Skeletal muscle cell (primary cell): Measurements from ENCODE around the gene RIN3.

Experiments
- DNase-seq: peaks from one replicate; pipeline ENCODE4 v3.0.0-alpha.2; 2010; ENCODE audit warnings: low read depth
- H3K4me3 ChIP-seq: 2 replicates; pipeline ENCODE4 v1.5.1; 2011; ENCODE audit warnings: low read depth, mild to moderate bottlenecking, control low read depth, low read length, moderate library complexity

The RIN3 gene

GRCh38 chr14:92585981-92586937 is 72.7 kb downstream of the RIN3 start:
- peak; percentile 89 for DNase-seq
- H3K4me3 ChIP-seq = no peak overlapping the region

- H3K4me3 ChIP-seq = no peak overlapping the region
- DNase-seq = no peak
Observed at GRCh38 chr14:92586963-92587699, 73.5 kb downstream of the RIN3 start.

- no peak overlapping the region for H3K4me3 ChIP-seq
- no peak for DNase-seq
Observed at GRCh38 chr14:92587700-92588085, 74.1 kb downstream of the RIN3 start.

GRCh38 chr14:92589213-92589852 is 75.8 kb downstream of the RIN3 start:
- no peak for DNase-seq
- H3K4me3 ChIP-seq = no peak overlapping the region

DNA sequence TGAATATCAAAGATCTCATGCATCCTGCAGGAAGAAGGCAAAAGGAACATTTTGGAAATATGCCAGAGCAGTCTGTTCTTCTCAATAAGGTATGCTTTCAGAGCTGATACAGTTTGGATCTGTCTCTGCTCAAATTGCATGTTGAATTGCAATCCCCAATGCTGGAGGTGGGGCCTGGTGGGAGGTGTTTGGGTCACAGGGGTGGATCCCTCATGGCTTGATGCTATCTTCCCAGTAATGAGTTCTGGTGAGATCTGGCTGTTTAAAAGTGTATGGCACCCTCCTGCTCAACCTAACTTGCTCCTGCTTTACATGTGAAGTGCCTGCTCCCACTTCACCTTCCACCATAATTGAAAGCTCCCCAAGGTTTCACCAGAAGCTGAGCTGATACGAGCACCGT is 76.6 kb downstream of the RIN3 start:
- no peak overlapping the region for H3K4me3 ChIP-seq
- no peak for DNase-seq

- no peak overlapping the region for H3K4me3 ChIP-seq
- DNase-seq = no peak
Observed at GRCh38 chr14:92590941-92591340, 77.4 kb downstream of the RIN3 start.

GRCh38 chr14:92591346-92591745 is 77.8 kb downstream of the RIN3 start:
- no peak overlapping the region for H3K4me3 ChIP-seq
- no peak for DNase-seq

DNA sequence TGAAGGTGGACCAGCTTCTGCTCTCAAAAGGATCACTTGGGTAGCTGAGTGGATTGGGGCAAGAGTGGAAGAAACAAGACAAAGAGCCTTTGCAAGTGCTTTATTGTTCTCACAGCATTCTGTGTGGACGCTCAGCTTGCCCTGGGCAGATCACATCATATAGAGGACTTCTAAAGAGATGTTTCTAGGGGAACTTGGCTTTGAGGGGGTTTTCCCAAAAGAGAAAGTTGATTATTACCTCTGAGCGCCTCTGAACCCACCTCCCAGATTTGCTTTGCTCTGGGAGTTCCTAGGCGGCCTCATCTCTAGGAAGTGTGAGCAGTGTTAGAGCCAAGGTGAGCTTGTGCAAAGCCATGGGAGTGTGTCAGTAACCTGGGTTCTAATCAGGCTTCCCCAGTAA is 81.7 kb downstream of the RIN3 start:
- DNase-seq = no peak
- no peak overlapping the region for H3K4me3 ChIP-seq

- no peak for DNase-seq
- no peak overlapping the region for H3K4me3 ChIP-seq
Observed at GRCh38 chr14:92596331-92596907, 82.8 kb downstream of the RIN3 start.

DNA sequence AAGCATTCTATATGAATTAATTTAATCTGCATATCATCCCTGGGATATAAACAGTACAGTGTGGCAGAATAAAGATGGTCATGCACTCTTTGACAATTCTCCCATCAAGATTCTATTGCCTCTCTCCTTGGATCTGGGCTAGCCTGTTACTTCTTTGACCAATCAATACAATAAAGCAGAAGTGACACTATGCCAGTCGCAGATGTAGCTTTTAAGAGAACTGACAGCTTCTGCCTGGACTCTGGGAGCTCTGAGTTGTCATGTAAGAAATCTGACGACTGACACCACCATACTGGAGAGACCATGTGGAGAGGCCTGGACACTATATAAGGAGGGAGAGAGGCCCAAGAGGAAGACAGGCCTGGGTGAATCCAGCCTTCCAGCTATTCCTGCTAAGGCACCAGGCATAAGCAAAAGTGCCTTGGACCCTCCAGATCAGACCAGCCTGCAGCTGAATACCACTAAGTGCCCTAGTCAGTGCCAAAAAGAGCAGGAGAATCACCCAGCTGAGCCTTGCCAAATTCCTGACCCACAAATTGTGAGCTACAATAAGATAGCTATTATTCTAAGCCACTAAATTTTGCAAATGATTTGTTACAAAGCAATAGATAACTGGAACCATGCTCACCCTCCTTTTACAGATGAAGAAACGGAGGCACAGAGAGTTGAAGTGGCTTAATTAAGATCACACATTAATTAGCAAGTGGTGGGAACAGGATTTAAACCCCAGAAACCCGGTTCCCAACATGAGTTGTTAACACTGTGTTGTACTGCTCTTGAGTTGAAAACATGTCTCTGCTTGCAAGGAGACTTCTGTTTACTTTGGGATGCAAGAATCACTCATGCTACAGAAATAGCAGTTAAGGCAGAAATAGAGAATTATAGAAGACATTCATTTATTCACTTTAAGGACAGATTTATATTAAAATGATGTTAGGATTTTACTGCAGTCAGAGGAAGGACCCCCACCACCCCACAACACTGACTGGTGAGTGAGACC is 84.6 kb downstream of the RIN3 start:
- DNase-seq = no peak

DNA sequence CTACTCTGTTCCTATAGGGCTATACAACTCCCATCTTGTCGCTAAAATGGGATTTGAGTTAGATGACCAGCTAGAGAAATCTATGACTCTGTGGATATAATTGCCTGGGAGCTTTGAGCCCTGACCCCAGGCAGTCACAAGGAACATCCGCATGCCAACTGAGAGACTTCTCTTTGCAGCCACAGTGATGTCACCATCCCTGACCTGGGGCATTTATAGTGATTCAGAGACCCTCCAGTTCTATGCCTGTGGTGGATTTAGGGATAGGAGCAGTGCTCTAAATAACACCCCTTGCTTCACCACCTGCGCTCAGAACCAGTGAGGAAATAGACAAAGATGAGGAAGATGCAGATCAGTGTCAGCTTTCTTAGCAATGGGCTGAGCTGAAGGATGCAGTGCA is 86.2 kb downstream of the RIN3 start:
- DNase-seq = no peak

More for the DNA sequence above, 84.6 kb downstream of the RIN3 start:
- H3K4me3 ChIP-seq = no peak overlapping the region

DNA sequence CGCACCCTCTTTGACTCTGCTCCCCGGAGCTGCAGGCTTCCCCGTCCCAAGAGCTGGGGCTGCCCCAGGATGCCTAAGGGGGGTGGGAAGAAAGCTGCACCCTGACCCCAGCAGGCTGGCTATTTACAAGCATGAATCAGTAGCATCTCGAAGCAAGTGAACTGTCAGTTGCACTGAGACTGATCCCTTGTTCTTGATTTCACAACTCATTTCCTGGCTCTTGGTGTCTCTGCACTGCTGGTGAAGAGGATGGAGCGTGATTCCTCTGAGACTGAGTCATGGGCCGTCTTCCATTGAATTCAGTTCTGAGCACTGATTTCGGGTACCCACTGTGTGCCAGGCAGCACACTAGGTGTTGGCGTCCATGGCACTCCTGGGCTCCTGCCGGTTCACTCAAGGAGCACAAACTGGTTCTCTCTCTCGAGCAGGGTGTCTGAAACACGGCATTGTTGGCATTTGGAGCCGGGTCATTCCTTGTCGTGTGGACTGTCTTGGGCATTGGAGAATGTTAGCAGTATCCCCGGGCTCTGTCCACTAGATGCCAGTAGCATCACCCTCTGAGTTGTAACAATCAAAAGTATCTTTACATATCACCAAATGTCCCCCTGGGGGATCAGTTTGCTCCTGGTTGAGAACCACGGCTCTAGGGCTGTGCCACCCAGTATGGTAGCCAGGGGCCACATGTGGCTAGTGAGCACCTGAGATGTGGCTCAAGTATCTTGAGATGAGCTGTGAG is 86.9 kb downstream of the RIN3 start:
- H3K4me3 ChIP-seq = no peak overlapping the region
- DNase-seq = peak; percentile 62

More for the DNA sequence above, 86.2 kb downstream of the RIN3 start:
- H3K4me3 ChIP-seq = no peak overlapping the region

GRCh38 chr14:92601131-92601710 is 87.6 kb downstream of the RIN3 start:
- no peak overlapping the region for H3K4me3 ChIP-seq
- DNase-seq = no peak

GRCh38 chr14:92601757-92602417 is 88.3 kb downstream of the RIN3 start:
- no peak for DNase-seq
- H3K4me3 ChIP-seq = no peak overlapping the region

DNA sequence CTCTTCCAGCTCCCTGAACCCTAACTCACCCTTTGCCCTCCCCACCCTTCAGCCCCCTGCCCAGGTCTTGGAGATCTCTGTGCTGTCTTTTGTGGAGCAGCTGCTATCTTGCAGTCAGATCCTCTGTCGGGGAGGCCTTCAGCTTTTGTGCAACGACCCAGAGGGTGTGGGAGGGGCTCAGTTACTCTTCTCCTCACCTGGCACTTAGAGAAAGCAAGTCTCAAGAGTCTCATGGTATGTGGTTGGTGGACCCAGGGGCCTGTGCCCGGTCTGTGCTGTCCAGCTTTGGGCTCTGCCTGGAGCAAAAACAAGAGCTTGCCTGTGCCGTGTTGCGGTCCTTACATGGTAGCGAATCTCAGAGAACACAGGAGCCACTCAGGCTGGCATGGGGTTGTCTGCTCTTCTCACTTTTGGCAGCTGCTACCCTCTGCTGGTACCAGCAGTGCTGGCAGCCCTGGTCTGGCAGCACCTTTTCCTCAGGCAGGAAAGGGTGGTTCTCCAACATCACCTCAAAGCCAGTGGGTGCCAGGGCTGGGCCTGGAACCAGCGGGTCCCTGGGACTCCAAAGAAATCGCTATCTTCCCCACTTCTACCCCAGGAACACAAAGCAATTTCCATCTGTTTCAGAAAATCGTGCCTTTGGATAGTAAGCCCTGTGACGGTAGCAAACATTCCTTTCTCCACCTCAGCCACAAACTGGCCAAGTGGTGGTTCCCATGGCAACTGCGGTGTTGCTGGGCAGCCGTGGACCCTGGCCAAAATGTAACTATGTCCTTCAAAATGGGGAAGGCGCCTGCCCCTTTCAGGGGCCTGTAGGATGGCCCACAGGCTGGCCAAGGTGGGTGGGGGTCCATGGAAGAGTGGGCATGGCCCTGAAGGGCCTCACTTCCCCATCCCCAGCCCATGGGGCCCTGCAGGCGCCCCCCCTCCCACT is 90.0 kb downstream of the RIN3 start:
- DNase-seq = peak; percentile 49
- H3K4me3 ChIP-seq = no peak overlapping the region

DNA sequence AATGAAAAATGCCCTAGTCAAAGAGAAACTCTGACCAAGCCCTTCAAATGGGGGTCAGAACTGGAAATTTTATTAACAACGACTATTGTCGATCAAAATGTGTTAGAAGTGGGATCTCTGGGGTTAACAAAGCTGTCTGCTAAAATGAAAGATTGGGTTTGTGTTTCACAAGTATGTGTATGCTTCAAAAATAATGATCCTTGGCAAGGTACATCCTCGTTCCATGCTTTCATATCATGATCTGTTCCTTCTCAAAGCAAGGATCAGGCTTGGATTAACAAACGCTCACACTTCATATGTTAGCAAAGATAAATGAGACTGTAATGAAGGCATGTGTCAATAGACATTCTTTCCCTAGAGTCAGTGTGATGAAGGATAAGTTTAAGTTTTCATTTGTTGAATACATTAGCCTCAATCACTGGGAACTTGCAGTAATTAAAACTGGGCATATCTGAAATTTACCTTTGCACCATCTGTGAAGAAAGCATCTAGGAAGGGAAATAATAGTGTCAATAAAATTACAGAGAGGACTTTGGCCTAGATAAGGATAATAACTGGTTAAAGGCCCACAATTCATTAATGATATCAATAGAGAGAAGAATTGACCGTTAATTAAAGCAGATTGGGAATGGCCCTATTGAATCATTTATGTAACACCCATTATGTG is 91.8 kb downstream of the RIN3 start:
- DNase-seq = no peak
- H3K4me3 ChIP-seq = no peak overlapping the region
